ENCODE data around the gene SENP1.

SENP1 gene

GRCh38 chr12:48123169-48123568 is 17.3 kb upstream of the SENP1 start:
- no peak for DNase-seq (ENCODE audit: low read depth)
- TF ChIP-seq CTCF (conservative IDR thresholded peaks at IDR 0.05; ENCODE audit: low read depth, low read length): no peak
- no peak overlapping the region for H3K4me3 ChIP-seq (ENCODE audit: low read depth, low read length)

- no peak for DNase-seq (ENCODE audit: low read depth)
- no peak overlapping the region for H3K4me3 ChIP-seq (ENCODE audit: low read depth, low read length)
- no peak for TF ChIP-seq CTCF (conservative IDR thresholded peaks at IDR 0.05; ENCODE audit: low read depth, low read length)
Observed at GRCh38 chr12:48122065-48122834, 16.4 kb upstream of the SENP1 start.

GRCh38 chr12:48121522-48121921 is 15.6 kb upstream of the SENP1 start:
- H3K4me3 ChIP-seq (ENCODE audit: low read depth, low read length): no peak overlapping the region
- no peak for TF ChIP-seq CTCF (conservative IDR thresholded peaks at IDR 0.05; ENCODE audit: low read depth, low read length)

GRCh38 chr12:48119834-48120195 is 13.9 kb upstream of the SENP1 start:
- no peak for DNase-seq (ENCODE audit: low read depth)
- peak overlapping the region; percentile 77 for H3K4me3 ChIP-seq (ENCODE audit: low read depth, low read length)
- no peak for TF ChIP-seq CTCF (conservative IDR thresholded peaks at IDR 0.05; ENCODE audit: low read depth, low read length)

More at GRCh38 chr12:48121522-48121921, 15.6 kb upstream of the SENP1 start:
- DNase-seq (ENCODE audit: low read depth): no peak

GRCh38 chr12:48119078-48119833 is 13.4 kb upstream of the SENP1 start, which contains the start of gene PFKM:
Gene PFKM (plus strand): TSS chr12:48119364. CDS start chr12:48122775, 3,411 bp downstream.
- peak; percentile 96 for DNase-seq (ENCODE audit: low read depth)
- TF ChIP-seq CTCF (conservative IDR thresholded peaks at IDR 0.05; ENCODE audit: low read depth, low read length): no peak
- H3K4me3 ChIP-seq (ENCODE audit: low read depth, low read length): peak within 1 kb of the TSS; percentile 77

GRCh38 chr12:48118284-48118871 is 12.5 kb upstream of the SENP1 start:
- H3K4me3 ChIP-seq (ENCODE audit: low read depth, low read length): no peak overlapping the region
- DNase-seq (ENCODE audit: low read depth): no peak
- no peak for TF ChIP-seq CTCF (conservative IDR thresholded peaks at IDR 0.05; ENCODE audit: low read depth, low read length)
